HFFc6 (cell line): ENCODE data around the gene ARG2. TPM values are rescaled to one million over a fixed set of nuclear protein-coding genes. Genes with fewer than 3 reads are reported as not detected.

ENCODE experiments used
- DNase-seq: peaks from one replicate; pipeline ENCODE4 v3.0.0-alpha.2; 2018
- H3K27ac Mint-ChIP-seq: 2 replicates; pipeline ENCODE4 v1.8.0; 2020; ENCODE audit warnings: mild to moderate bottlenecking, mixed read lengths
- H3K27me3 Mint-ChIP-seq: 2 replicates; pipeline ENCODE4 v1.8.0; 2021; ENCODE audit warnings: mild to moderate bottlenecking, moderate library complexity, mixed read lengths; ENCODE audit not compliant: insufficient read depth
- H3K36me3 Mint-ChIP-seq: 2 replicates; pipeline ENCODE4 v1.8.0; 2021; ENCODE audit warnings: low read depth, mixed read lengths
- H3K4me1 Mint-ChIP-seq: 2 replicates; pipeline ENCODE4 v1.8.0; 2020; ENCODE audit warnings: low read depth, mixed read lengths
- H3K4me3 Mint-ChIP-seq: 2 replicates; pipeline ENCODE4 v1.8.0; 2020; ENCODE audit warnings: mild to moderate bottlenecking, moderate library complexity, mixed read lengths
- H3K9me3 Mint-ChIP-seq: 2 replicates; pipeline ENCODE4 v1.8.0; 2020; ENCODE audit warnings: mild to moderate bottlenecking, mixed read lengths
- CTCF ChIP-seq: fragments of 200-600 bp; sonication (generic); IDR thresholded peaks from 2 replicates; pipeline ENCODE4 v1.5.0; 2021; ENCODE audit warnings: antibody characterized with exemption, mild to moderate bottlenecking
- total RNA-seq, 6 experiments: library from RNA; stranded (reverse); fragmentation: NEBNext Ultra II Directional; extraction: Animal tissue kit (Norgen Biotek cat#: 25700); gene quantifications; 2 replicates in 1 of 6; 3 replicates in 5 of 6; pipeline ENCODE4 v1.2.3, GENCODE V29; 2021

ARG2 gene
- total RNA-seq, 6 experiments from 2014 or later, result 1.4 to 2.2 (median 1.9) TPM

DNA sequence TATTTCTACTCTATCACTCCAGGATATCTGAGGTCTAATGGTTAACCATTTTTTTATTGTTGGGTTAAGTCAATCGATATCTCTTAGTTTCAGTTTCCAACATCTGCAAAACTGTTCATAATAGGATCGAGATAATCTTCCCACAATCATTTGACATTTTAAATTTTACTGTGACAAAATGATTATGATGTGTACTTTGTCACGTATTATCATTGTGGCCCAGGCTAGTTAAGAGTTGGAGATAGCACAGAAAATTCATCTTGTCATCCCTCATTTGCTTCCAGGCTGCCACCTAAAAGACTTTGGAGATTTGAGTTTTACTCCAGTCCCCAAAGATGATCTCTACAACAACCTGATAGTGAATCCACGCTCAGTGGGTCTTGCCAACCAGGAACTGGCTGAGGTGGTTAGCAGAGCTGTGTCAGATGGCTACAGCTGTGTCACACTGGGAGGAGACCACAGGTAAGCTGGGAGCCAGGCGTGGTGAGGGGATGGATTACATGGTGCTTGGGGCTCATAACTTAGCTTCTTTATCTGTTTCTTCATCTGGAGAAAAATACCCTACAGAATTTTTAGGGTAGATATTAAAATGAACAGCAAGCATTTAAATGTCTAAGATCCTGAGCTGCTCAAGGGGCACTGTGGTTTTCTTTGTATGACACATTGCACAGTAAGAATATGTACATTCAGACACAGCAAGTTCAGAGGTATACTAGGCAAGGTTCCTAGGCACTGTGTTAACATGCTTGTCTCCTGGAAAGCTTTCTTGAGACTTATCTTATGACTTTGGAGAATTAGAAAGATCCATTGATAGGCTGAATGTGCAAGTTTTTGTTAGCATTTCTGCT lies 22.4 kb downstream of the ARG2 start:
- H3K9me3 Mint-ChIP-seq, result no peaks in the 10 kb centered on the region
- no peak for DNase-seq
- peaks cover 14% of the 10 kb centered on the region for H3K36me3 Mint-ChIP-seq
- no peak overlapping the region for H3K27ac Mint-ChIP-seq
- no peak for TF ChIP-seq CTCF
- no peak overlapping the region for H3K4me3 Mint-ChIP-seq
- no peaks in the 10 kb centered on the region for H3K4me1 Mint-ChIP-seq
- H3K27me3 Mint-ChIP-seq, result peaks cover 2% of the 10 kb centered on the region; the same call in 1 of the 2 replicates

DNA sequence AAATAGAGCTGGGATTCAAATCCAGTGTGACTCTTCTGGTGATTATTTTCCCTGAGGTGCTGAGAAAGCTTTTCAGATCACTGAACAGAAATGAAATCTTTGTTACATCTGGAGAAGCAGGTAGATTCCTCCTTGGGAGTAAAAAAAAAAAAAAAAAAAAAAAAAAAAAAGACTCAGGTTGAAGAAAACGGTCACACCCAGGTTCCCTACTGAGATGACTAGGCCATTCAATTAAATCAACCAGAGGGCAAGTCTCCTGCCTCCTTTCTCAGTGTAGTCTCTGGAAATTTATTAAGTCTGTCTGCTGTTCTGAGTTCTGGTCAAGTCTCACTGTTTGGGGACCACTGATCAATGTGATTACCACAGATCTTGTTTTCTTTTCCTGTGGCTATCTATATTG lies 24.0 kb downstream of the ARG2 start:
- Mint-ChIP-seq H3K27me3 (peaks cover 2% of the 10 kb centered on the region; the same call in 1 of the 2 replicates), H3K4me3 (no peak overlapping the region), H3K36me3 (peaks cover 16% of the 10 kb centered on the region), H3K27ac (no peak overlapping the region), H3K9me3 (no peaks in the 10 kb centered on the region), H3K4me1 (no peaks in the 10 kb centered on the region)
- DNase-seq, result no peak
- TF ChIP-seq CTCF, result no peak

DNA sequence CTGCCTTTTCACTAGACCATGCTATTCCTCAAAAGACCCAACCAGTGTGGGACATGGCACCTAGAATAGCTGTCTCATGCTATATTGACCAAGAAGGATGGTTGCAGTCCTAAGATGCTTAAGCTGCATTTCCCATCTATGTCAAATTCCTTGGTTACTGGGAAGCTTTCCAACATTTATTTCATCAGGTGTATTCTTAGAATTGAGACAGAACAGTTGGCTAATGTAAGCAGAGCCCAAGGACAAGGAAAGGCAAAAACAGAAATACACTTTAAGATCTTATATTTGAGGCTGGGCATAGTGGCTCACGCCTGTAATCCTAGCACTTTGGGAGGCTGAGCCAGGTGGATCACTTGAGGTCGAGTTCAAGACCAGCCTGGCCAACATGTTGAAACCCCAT lies 24.7 kb downstream of the ARG2 start:
- H3K4me1 Mint-ChIP-seq, result no peaks in the 10 kb centered on the region
- no peak overlapping the region for H3K4me3 Mint-ChIP-seq
- H3K27ac Mint-ChIP-seq, result no peak overlapping the region
- H3K36me3 Mint-ChIP-seq, result peaks cover 16% of the 10 kb centered on the region
- TF ChIP-seq CTCF, result no peak
- H3K9me3 Mint-ChIP-seq, result no peaks in the 10 kb centered on the region
- H3K27me3 Mint-ChIP-seq, result no peaks in the 10 kb centered on the region
- no peak for DNase-seq

- no peaks in the 10 kb centered on the region for H3K27me3 Mint-ChIP-seq
- H3K9me3 Mint-ChIP-seq, result no peaks in the 10 kb centered on the region
- DNase-seq, result no peak
- H3K27ac Mint-ChIP-seq, result no peak overlapping the region
- TF ChIP-seq CTCF, result no peak
- peaks cover 6% of the 10 kb centered on the region for H3K4me1 Mint-ChIP-seq
- peaks cover 23% of the 10 kb centered on the region for H3K36me3 Mint-ChIP-seq
- H3K4me3 Mint-ChIP-seq, result no peak overlapping the region
Observed at GRCh38 chr14:67645414-67645813, 25.7 kb downstream of the ARG2 start.

- DNase-seq, result no peak
- peaks cover 29% of the 10 kb centered on the region for H3K36me3 Mint-ChIP-seq
Observed at GRCh38 chr14:67646131-67646530, 26.4 kb downstream of the ARG2 start.

More at GRCh38 chr14:67646131-67646530, 26.4 kb downstream of the ARG2 start:
- H3K27ac Mint-ChIP-seq, result no peak overlapping the region
- no peak overlapping the region for H3K4me3 Mint-ChIP-seq
- H3K4me1 Mint-ChIP-seq, result peaks cover 14% of the 10 kb centered on the region
- no peaks in the 10 kb centered on the region for H3K9me3 Mint-ChIP-seq
- H3K27me3 Mint-ChIP-seq, result no peaks in the 10 kb centered on the region
- no peak for TF ChIP-seq CTCF
